Measurements from ENCODE around the gene ELF5.

DNA sequence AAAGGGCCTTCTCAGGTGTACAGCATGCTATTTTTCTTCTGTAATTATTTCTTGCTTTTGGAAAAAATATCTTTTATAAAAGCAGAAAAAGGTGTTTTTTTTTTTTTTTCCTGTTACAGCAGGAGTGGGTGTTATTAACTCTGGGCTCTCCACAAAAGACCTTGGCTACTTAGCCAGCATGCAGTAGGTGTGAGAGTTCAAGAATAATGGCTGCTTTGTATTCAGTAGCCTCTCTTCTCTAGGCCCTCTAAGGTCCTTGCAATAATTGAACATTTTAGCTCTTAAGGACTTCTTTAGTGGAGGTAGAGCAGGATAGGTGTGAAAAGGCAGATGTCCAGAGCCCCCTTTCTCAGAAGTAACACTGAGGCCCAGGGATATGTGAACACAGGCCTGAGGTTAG is 3.4 kb downstream of the ELF5 start:
- TF ChIP-seq, protein P1, sequence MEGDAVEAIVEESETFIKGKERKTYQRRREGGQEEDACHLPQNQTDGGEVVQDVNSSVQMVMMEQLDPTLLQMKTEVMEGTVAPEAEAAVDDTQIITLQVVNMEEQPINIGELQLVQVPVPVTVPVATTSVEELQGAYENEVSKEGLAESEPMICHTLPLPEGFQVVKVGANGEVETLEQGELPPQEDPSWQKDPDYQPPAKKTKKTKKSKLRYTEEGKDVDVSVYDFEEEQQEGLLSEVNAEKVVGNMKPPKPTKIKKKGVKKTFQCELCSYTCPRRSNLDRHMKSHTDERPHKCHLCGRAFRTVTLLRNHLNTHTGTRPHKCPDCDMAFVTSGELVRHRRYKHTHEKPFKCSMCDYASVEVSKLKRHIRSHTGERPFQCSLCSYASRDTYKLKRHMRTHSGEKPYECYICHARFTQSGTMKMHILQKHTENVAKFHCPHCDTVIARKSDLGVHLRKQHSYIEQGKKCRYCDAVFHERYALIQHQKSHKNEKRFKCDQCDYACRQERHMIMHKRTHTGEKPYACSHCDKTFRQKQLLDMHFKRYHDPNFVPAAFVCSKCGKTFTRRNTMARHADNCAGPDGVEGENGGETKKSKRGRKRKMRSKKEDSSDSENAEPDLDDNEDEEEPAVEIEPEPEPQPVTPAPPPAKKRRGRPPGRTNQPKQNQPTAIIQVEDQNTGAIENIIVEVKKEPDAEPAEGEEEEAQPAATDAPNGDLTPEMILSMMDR (IDR thresholded peaks at IDR 0.05; ENCODE audit: borderline replicate concordance, extremely low read depth, low read length, poor library complexity, severe bottlenecking), result no peak
- no peak for TF ChIP-seq EZH2 (IDR thresholded peaks at IDR 0.05; ENCODE audit: borderline replicate concordance, low read depth, low read length, severe bottlenecking)
